ENCODE measurements around the gene HERC3. TPM values are rescaled to one million over a fixed set of nuclear protein-coding genes. Genes with fewer than 3 reads are reported as not detected.

HERC3 gene
- total and polyA plus RNA-seq, 2 experiments from 2014 or later = 2.2 to 2.4 TPM

DNA sequence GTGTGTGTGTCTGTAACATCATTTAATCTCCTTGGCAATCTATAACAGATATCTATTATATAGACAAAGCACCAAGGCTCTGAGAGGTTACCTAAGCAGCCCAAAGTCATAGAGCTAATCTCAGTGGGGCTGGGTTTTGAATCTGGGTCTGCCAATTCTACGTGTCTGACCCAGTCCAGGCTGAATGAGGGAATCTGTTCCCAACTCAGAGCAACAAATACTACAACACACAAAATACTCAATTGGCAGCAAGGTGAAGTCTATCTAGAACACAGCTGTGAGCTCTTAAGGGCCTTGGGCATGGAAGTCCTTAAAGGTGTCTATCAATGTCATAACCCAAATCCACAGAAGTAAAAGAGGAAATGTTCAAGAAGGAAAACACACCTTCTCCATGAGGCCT lies 152.9 kb downstream of the HERC3 start:
- H3K9me2 ChIP-seq (ENCODE audit: insufficient read depth) = no peaks in the 10 kb centered on the region; the same call in 1 of the 2 replicates
- Mint-ChIP-seq H3K4me3 (no peak overlapping the region), H3K9me3 (no peaks in the 10 kb centered on the region), H3K27ac (no peak overlapping the region), H3K27me3 (ENCODE audit: insufficient read depth, low read depth, poor library complexity) (peaks cover 2% of the 10 kb centered on the region), H3K4me1 (peaks cover 15% of the 10 kb centered on the region), H3K36me3 (ENCODE audit: low read depth) (peaks cover 23% of the 10 kb centered on the region)
- peaks cover 6% of the 10 kb centered on the region; the same call in 1 of the 2 replicates for H3K36me3 ChIP-seq (ENCODE audit: insufficient read depth)
- ATAC-seq = no peak
- no peaks in the 10 kb centered on the region for H3K79me2 ChIP-seq (replicated peaks; ENCODE audit: insufficient read depth)
- DNase-seq (ENCODE audit: low spot score) = no peak
- no peak overlapping the region for H3K27ac ChIP-seq (ENCODE audit: low read depth)
- H3K4me1 ChIP-seq (ENCODE audit: insufficient read depth) = peaks cover 16% of the 10 kb centered on the region
- H2AFZ ChIP-seq = no peak overlapping the region
- no peaks in the 10 kb centered on the region for H4K20me1 ChIP-seq (replicated peaks; ENCODE audit: insufficient read depth)
- no peak for TF ChIP-seq CREB1 (CRISPR knock-in tag; IDR thresholded peaks at IDR 0.05; ENCODE audit: low read depth)
- TF ChIP-seq EZH2 (IDR thresholded peaks at IDR 0.05; ENCODE audit: low read depth, unreplicated experiment) = no peak
- TF ChIP-seq, protein P1, sequence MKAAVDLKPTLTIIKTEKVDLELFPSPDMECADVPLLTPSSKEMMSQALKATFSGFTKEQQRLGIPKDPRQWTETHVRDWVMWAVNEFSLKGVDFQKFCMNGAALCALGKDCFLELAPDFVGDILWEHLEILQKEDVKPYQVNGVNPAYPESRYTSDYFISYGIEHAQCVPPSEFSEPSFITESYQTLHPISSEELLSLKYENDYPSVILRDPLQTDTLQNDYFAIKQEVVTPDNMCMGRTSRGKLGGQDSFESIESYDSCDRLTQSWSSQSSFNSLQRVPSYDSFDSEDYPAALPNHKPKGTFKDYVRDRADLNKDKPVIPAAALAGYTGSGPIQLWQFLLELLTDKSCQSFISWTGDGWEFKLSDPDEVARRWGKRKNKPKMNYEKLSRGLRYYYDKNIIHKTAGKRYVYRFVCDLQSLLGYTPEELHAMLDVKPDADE (IDR thresholded peaks at IDR 0.05) = no peak
- no peak for TF ChIP-seq EZH2phosphoT487 (IDR thresholded peaks at IDR 0.05; ENCODE audit: unreplicated experiment)
- H3K27me3 ChIP-seq (ENCODE audit: insufficient read depth) = no peaks in the 10 kb centered on the region
- H3K4me3 ChIP-seq = no peak overlapping the region
- no peak overlapping the region for H3K4me2 ChIP-seq
- H3F3A ChIP-seq (replicated peaks; ENCODE audit: low read depth) = no peaks in the 10 kb centered on the region

GRCh38 chr4:88745581-88746163 lies 153.4 kb downstream of the HERC3 start:
- Mint-ChIP-seq H3K27me3 (ENCODE audit: insufficient read depth, low read depth, poor library complexity) (peaks cover 2% of the 10 kb centered on the region), H3K36me3 (ENCODE audit: low read depth) (peaks cover 23% of the 10 kb centered on the region), H3K4me3 (no peak overlapping the region), H3K9me3 (no peaks in the 10 kb centered on the region), H3K4me1 (peaks cover 13% of the 10 kb centered on the region), H3K27ac (no peak overlapping the region)
- H3K4me2 ChIP-seq = no peak overlapping the region
- no peak overlapping the region for H3K27ac ChIP-seq (ENCODE audit: low read depth)
- no peaks in the 10 kb centered on the region; the same call in 1 of the 2 replicates for H3K9me2 ChIP-seq (ENCODE audit: insufficient read depth)
- no peaks in the 10 kb centered on the region for H4K20me1 ChIP-seq (replicated peaks; ENCODE audit: insufficient read depth)
- H2AFZ ChIP-seq = no peak overlapping the region
- H3K36me3 ChIP-seq (ENCODE audit: insufficient read depth) = peaks cover 6% of the 10 kb centered on the region; the same call in 1 of the 2 replicates
- no peaks in the 10 kb centered on the region for H3K79me2 ChIP-seq (replicated peaks; ENCODE audit: insufficient read depth)
- H3K4me3 ChIP-seq = no peak overlapping the region
- H3K27me3 ChIP-seq (ENCODE audit: insufficient read depth) = no peaks in the 10 kb centered on the region
- DNase-seq (ENCODE audit: low spot score) (no peak), ATAC-seq (no peak)
- no peaks in the 10 kb centered on the region for H3F3A ChIP-seq (replicated peaks; ENCODE audit: low read depth)
- peaks cover 15% of the 10 kb centered on the region for H3K4me1 ChIP-seq (ENCODE audit: insufficient read depth)
- TF ChIP-seq ZNF462 (CRISPR knock-in tag; IDR thresholded peaks at IDR 0.05) (no peak), EZH2 (IDR thresholded peaks at IDR 0.05; ENCODE audit: low read depth, unreplicated experiment) (no peak), NANOG (IDR thresholded peaks at IDR 0.05; ENCODE audit: borderline replicate concordance) (no peak), POLR2AphosphoS5 (IDR thresholded peaks at IDR 0.05; ENCODE audit: low read depth) (no peak), ZNF331 (CRISPR knock-in tag; IDR thresholded peaks at IDR 0.05; ENCODE audit: low read depth) (no peak), CREB1 (CRISPR knock-in tag; IDR thresholded peaks at IDR 0.05; ENCODE audit: low read depth) (no peak), REST (IDR thresholded peaks at IDR 0.05; ENCODE audit: unreplicated experiment) (no peak), JUNB (IDR thresholded peaks at IDR 0.05; ENCODE audit: unreplicated experiment) (no peak), STAT1 (IDR thresholded peaks at IDR 0.05; ENCODE audit: unreplicated experiment) (no peak)
